MCF 10A (cell line): Measurements from ENCODE around the gene PTP4A2. TPM values are rescaled to one million over a fixed set of nuclear protein-coding genes. Genes with fewer than 3 reads are reported as not detected.

Experiments used
- BruUV-seq: library from RNA; stranded (reverse); fragments of 400-500 nt; replicated peaks from 2 replicates; lab custom pipeline; 2021; lab: Mats Ljungman, UMichigan
- CTCF ChIA-PET: fragments of 300-600 bp; sonication (Branson Sonifier 250); formaldehyde crosslinking; extraction: SDS; loops from one replicate; lab custom pipeline; 2021; ENCODE audit warnings: antibody characterized with exemption, inconsistent platforms; lab: Yijun Ruan, JAX
- POLR2A ChIA-PET: fragments of 300-600, 350-650 bp; sonication (Branson Sonifier 250); formaldehyde crosslinking; extraction: SDS; loops from one replicate; lab custom pipeline; 2020; ENCODE audit warnings: antibody characterized with exemption, inconsistent platforms; lab: Yijun Ruan, JAX
- DNase-seq: peaks from one replicate; pipeline ENCODE4 v3.0.0-alpha.2; 2018; ENCODE audit not compliant: unreplicated experiment
- H3K27ac Mint-ChIP-seq: one replicate; pipeline ENCODE4 v1.8.0; 2022; ENCODE audit warnings: mild to moderate bottlenecking, low read depth, mixed read lengths; ENCODE audit not compliant: unreplicated experiment
- H3K27me3 Mint-ChIP-seq: one replicate; pipeline ENCODE4 v1.8.0; 2022; ENCODE audit warnings: mixed read lengths; ENCODE audit not compliant: insufficient read depth, unreplicated experiment
- H3K36me3 Mint-ChIP-seq: one replicate; pipeline ENCODE4 v1.8.0; 2022; ENCODE audit warnings: mild to moderate bottlenecking, moderate library complexity, mixed read lengths; ENCODE audit not compliant: insufficient read depth, unreplicated experiment
- H3K4me1 Mint-ChIP-seq: one replicate; pipeline ENCODE4 v1.8.0; 2022; ENCODE audit warnings: mixed read lengths; ENCODE audit not compliant: insufficient read depth, unreplicated experiment
- H3K4me3 Mint-ChIP-seq: one replicate; pipeline ENCODE4 v1.8.0; 2022; ENCODE audit warnings: mild to moderate bottlenecking, moderate library complexity, mixed read lengths; ENCODE audit not compliant: unreplicated experiment
- H3K9me3 Mint-ChIP-seq: one replicate; pipeline ENCODE4 v1.8.0; 2022; ENCODE audit warnings: mixed read lengths; ENCODE audit not compliant: unreplicated experiment
- CTCF ChIP-seq: fragments of 200-600 bp; IDR thresholded peaks from one replicate; pipeline ENCODE4 v1.8.0; 2022; ENCODE audit warnings: antibody characterized with exemption, mild to moderate bottlenecking; ENCODE audit not compliant: unreplicated experiment
- intact Hi-C: fragments of 100-400 bp; cut with micrococcal nuclease; formaldehyde crosslinking; loops from 2 replicates; pipeline ENCODE4 v1.14.1; 2022
- total RNA-seq: library from RNA; stranded (reverse); gene quantifications from 2 replicates; pipeline ENCODE4 v1.2.3, GENCODE V29; 2022

The PTP4A2 gene
- total RNA-seq, 1 experiment from 2014 or later, result 220 TPM

GRCh38 chr1:31924839-31925238 lies 13.3 kb downstream of the PTP4A2 start:
- Mint-ChIP-seq H3K9me3 (no peaks in the 10 kb centered on the region), H3K4me3 (no peak overlapping the region), H3K4me1 (peaks cover 47% of the 10 kb centered on the region), H3K36me3 (peaks cover 16% of the 10 kb centered on the region), H3K27me3 (no peaks in the 10 kb centered on the region), H3K27ac (peak overlapping the region; percentile 39)
- intact Hi-C loops, result no loop called here
- CTCF ChIA-PET, result no interaction called here
- TF ChIP-seq CTCF, result no peak
- DNase-seq, result no peak
- BruUV-seq, result no TSS peak
- POLR2A ChIA-PET, result interaction anchor here (0.7 to 2.2 kb wide), 4 partner anchors 8 to 633 kb away, joined by 3 to 14 read pairs (median 5); no protein-coding TSS in a partner anchor

- Mint-ChIP-seq H3K9me3 (no peaks in the 10 kb centered on the region), H3K36me3 (peaks cover 22% of the 10 kb centered on the region), H3K27me3 (no peaks in the 10 kb centered on the region), H3K27ac (peak overlapping the region; percentile 39), H3K4me3 (peak overlapping the region; percentile 28), H3K4me1 (peaks cover 42% of the 10 kb centered on the region)
- no peak for TF ChIP-seq CTCF
- no peak for DNase-seq
- ChIA-PET CTCF (interaction anchor here (1.0 kb wide), 1 partner anchor 40 kb away, joined by 3 read pairs; no protein-coding TSS in a partner anchor), POLR2A (interaction anchor here (0.7 to 2.1 kb wide), 3 partner anchors 9 to 21 kb away, joined by 3 to 14 read pairs (median 3); no protein-coding TSS in a partner anchor)
- no TSS peak for BruUV-seq
- intact Hi-C loops, result no loop called here
These were observed 14.2 kb downstream of the PTP4A2 start for GRCh38 chr1:31923901-31924535.

- intact Hi-C loops, result no loop called here
- no TSS peak for BruUV-seq
- CTCF ChIA-PET, result no interaction called here
- DNase-seq, result no peak
- Mint-ChIP-seq H3K27ac (peak overlapping the region; percentile 87), H3K27me3 (no peaks in the 10 kb centered on the region), H3K4me3 (no peak overlapping the region), H3K9me3 (no peaks in the 10 kb centered on the region), H3K36me3 (peaks cover 46% of the 10 kb centered on the region), H3K4me1 (peaks cover 25% of the 10 kb centered on the region)
- no peak for TF ChIP-seq CTCF
- POLR2A ChIA-PET, result interaction anchor here (0.9 to 2.1 kb wide), 2 partner anchors 13 to 17 kb away, joined by 4 to 11 read pairs; partner anchors contain the start of gene PTP4A2
These were observed 17.2 kb downstream of the PTP4A2 start for GRCh38 chr1:31920956-31921355.

GRCh38 chr1:31919591-31919990 lies 18.6 kb downstream of the PTP4A2 start:
- ChIA-PET CTCF (no interaction called here), POLR2A (no interaction called here)
- Mint-ChIP-seq H3K27me3 (no peaks in the 10 kb centered on the region), H3K27ac (no peak overlapping the region), H3K36me3 (peaks cover 60% of the 10 kb centered on the region), H3K9me3 (no peaks in the 10 kb centered on the region), H3K4me3 (no peak overlapping the region), H3K4me1 (peaks cover 19% of the 10 kb centered on the region)
- TF ChIP-seq CTCF, result no peak
- no peak for DNase-seq
- intact Hi-C loops, result no loop called here
- no TSS peak for BruUV-seq
